SHP77 treated with DMSO at 0.1 percent for 48 hours (cell line): ENCODE measurements around the gene CPA4.

Experiments used
- DNase-seq: peaks from one replicate; lab custom pipeline; 2025; lab: John Stamatoyannopoulos, UW

CPA4 gene

GRCh38 chr7:130345725-130346124 lies 52.8 kb downstream of the CPA4 start:
- no peak for DNase-seq

- no peak for DNase-seq
Observed at GRCh38 chr7:130346177-130346905, 53.4 kb downstream of the CPA4 start.

GRCh38 chr7:130346941-130347340 lies 54.0 kb downstream of the CPA4 start:
- no peak for DNase-seq

GRCh38 chr7:130349911-130350782 lies 57.2 kb downstream of the CPA4 start:
- no peak for DNase-seq

GRCh38 chr7:130350945-130351790 lies 58.2 kb downstream of the CPA4 start:
- DNase-seq, result no peak

DNA sequence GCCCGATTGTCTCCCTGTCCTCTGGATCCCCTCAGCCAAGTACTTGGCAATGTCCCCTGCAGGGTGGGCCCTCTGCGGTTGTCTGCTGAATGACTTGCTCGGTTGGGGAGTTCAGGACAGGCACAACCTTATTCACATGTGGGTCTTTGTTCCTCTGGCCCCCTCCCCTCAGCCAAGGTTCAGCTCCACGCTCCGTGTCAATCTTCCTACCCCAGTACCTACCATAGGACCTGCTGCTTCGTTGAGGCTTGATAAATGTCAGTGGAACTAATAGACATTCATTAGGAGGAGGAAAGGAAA lies 58.8 kb downstream of the CPA4 start:
- DNase-seq, result no peak

GRCh38 chr7:130352194-130353074 lies 59.5 kb downstream of the CPA4 start:
- DNase-seq, result no peak

GRCh38 chr7:130353196-130353595 lies 60.2 kb downstream of the CPA4 start:
- DNase-seq, result no peak

GRCh38 chr7:130356121-130356875 lies 63.3 kb downstream of the CPA4 start:
- no peak for DNase-seq

GRCh38 chr7:130356876-130357611 lies 64.1 kb downstream of the CPA4 start:
- DNase-seq, result no peak

GRCh38 chr7:130358471-130358870 lies 65.5 kb downstream of the CPA4 start:
- DNase-seq, result no peak

- no peak for DNase-seq
Observed at GRCh38 chr7:130359276-130359857, 66.4 kb downstream of the CPA4 start.

DNA sequence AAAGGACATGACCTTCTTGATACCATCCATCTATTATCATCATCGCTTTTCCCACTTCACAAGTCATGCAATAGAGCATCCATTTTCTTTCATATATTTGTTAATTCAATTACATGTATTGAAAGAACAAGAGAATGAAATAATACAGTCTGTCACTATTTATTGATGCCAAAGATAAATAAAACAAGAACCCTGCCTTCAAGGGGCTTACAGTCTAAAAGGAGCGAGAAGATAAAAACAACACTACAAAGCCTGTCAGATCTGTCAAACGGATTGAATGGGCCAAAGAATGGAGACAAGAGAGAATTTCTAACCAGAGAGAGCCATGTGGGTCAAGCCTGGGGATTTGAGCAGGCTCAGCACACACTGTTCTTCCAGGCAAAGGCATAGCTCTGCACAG lies 67.6 kb downstream of the CPA4 start:
- no peak for DNase-seq

DNA sequence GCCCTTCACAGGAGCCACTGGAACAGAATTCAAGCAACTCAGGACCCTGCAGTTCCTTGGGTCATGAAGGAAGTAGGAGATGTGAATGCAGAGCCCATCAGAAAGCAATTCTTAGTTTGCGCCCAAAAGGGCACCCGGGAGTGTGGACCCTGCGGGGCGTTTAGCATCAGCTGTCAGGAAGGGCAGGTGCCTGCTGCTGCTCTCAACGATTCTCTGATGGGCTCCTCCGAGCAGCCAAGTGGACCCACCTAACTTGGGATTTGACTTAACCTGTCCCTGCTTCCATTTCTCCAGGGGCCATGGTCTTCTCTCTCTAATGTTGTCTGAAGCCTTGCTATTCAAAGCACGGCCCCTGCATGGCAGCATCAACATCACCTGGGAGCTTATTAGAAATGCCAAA lies 68.7 kb downstream of the CPA4 start:
- DNase-seq, result no peak

DNA sequence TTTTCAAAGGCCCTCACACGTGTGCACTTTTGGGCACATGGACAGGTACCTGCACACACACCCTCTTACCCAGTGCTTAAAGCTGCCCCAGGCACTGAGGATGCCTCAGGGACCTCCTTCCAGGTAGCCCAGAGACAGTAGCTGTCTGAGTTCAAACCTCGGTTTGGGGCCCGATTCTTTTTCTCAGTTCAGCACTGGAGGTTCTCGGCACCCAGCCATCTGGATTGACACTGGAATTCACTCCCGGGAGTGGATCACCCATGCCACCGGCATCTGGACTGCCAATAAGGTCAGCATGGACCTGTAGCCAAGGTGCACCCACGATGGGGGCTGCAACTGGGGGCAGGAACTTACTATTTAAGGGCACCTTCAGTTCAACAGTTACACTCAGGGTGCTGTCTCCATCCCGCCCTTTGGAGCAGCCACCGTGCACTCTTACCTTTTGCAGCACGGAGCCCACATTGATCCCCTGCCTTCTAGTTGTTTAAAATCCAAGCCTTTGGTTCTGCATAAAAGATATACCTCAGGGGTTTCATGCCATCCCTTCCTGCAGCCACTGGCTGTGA lies 69.4 kb downstream of the CPA4 start:
- DNase-seq, result no peak

DNA sequence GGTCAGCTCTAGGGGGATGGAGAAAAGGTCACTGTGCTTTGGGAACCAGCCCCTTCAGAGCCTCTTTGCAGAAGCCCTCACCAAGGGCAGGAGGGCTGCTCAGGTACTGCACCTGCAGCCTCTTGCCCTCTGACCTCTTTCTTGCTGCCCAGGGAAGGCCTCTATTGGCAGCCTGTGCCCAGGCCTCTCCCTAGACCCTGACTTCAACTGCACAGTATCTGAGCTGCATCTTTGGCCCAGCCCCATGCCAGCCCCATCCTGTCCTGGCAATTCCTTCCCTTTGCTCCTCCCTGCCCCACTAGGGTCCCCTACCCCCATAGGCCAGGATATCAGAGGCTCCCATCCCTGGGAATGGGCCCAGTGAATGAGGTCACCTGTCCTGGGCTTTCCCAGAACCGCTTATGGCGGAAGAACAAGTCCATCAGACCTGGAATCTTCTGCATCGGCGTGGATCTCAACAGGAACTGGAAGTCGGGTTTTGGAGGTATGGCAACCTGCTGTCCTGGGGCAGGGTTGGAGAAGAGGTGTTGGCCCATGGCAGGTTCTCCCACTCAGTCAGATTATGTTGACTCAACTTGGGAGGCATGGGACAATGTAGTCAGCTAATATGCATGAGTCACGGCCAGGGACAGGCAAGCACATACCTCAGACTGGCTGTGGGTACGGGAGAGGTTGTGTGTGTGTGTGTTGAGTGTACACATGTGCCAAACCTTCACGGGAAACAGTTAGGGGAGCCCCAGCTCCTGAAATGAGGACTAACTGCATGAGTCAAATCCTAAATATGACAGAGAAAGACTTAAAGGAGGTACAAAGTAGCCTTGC lies 70.3 kb downstream of the CPA4 start:
- no peak for DNase-seq

GRCh38 chr7:130364451-130364850 lies 71.5 kb downstream of the CPA4 start:
- no peak for DNase-seq

DNA sequence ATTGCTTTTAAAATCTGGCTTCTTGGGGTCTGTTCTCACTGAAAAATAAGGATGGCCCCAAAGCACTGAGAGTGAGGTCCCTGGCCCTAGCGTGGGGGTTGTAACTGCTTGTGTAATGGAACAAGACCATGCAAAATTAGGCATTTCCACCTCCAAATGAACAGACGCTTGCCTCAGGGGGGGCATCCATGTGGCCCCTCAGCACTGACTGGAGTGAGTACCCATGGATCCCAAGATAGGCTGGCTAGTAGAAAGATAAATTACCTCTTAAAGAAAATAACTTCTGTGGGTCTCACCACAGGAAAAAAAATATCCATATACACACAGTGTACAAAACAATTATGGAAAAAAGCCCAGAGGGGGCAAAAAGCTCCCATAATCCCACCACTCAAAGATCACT lies 72.1 kb downstream of the CPA4 start:
- DNase-seq, result no peak
